T-cell (primary cell): ENCODE measurements around the gene UCK1. TPM values are rescaled to one million over a fixed set of nuclear protein-coding genes. Genes with fewer than 3 reads are reported as not detected.
"Not testable (repeated sequence)": the region's sequence is repeated elsewhere in the genome, so short reads cannot be mapped to it uniquely, and the experiment has no call there.

Experiments
- ATAC-seq, 4 experiments: fragments of 200-7000 bp in 3 of 4; fragments of 150-1000 bp in 1 of 4; cut with Tn5 transposase; replicated peaks in 1 of 4; 1 replicate in 3 of 4; 2 replicates in 1 of 4; pipeline ENCODE4 v1.10.0; 2021; ENCODE audit warnings: moderate library complexity in 3 of 4, mild to moderate bottlenecking in 2 of 4, moderate number of reproducible peaks in 1 of 4
- CTCF ChIA-PET, 2 donors: fragments of 300-600 bp; sonication (Branson Sonifier 250); formaldehyde crosslinking; loops; one replicate each; lab custom pipeline; 2022; ENCODE audit warnings: antibody characterized with exemption in 2 of 2; lab: Charles Lee
- POLR2A ChIA-PET, 2 donors: fragments of 300-600 bp; sonication (Branson Sonifier 250); formaldehyde crosslinking; loops; one replicate each; lab custom pipeline; 2022; ENCODE audit warnings: antibody characterized with exemption in 2 of 2; lab: Charles Lee
- DNase-seq, 35 experiments: peaks; one replicate each; pipeline versions ENCODE4 v3.0.0 to v3.0.0-alpha.2; 2013 to 2023
- H3K27ac ChIP-seq: one replicate; pipeline ENCODE4 v1.5.1; 2013; ENCODE audit warnings: low read length
- H3K27me3 ChIP-seq, 2 experiments: replicated peaks in 1 of 2; 1 replicate in 1 of 2; 2 replicates in 1 of 2; pipeline versions ENCODE4 v1.6.1 to v1.7.0; 2013; ENCODE audit warnings: low read length in 1 of 2, mixed read lengths in 1 of 2; ENCODE audit not compliant: control insufficient read depth in 2 of 2, insufficient read depth in 2 of 2; ENCODE audit errors: extremely low read depth in 1 of 2
- H3K36me3 ChIP-seq, 2 donors: 1 replicate in 1 of 2; 2 replicates in 1 of 2; pipeline versions ENCODE4 v1.6.1 to v1.7.0; 2013; ENCODE audit warnings: low read length in 1 of 2; ENCODE audit not compliant: control insufficient read depth in 2 of 2, insufficient read depth in 1 of 2; ENCODE audit errors: extremely low read depth in 1 of 2
- H3K4me1 ChIP-seq, 2 experiments: 1 replicate in 1 of 2; 2 replicates in 1 of 2; pipeline versions ENCODE4 v1.6.1 to v1.7.0; 2013; ENCODE audit warnings: low read length in 2 of 2, mixed read lengths in 1 of 2; ENCODE audit not compliant: insufficient read depth in 2 of 2, control insufficient read depth in 1 of 2; ENCODE audit errors: extremely low read depth in 1 of 2
- H3K4me3 ChIP-seq, 2 donors: 1 replicate in 1 of 2; 2 replicates in 1 of 2; pipeline versions ENCODE4 v1.5.1 to v1.7.0; 2013; ENCODE audit warnings: mild to moderate bottlenecking in 2 of 2, low read length in 1 of 2, moderate library complexity in 1 of 2; ENCODE audit not compliant: control insufficient read depth in 1 of 2; ENCODE audit errors: extremely low read depth in 1 of 2
- H3K9me3 ChIP-seq: 2 replicates; pipeline ENCODE4 v1.7.0; 2013
- H3K27ac Mint-ChIP-seq, 2 donors: one replicate each; pipeline ENCODE4 v1.8.0; 2020 to 2021; ENCODE audit warnings: mild to moderate bottlenecking in 2 of 2, mixed read lengths in 2 of 2
- H3K27me3 Mint-ChIP-seq, 2 donors: one replicate each; pipeline ENCODE4 v1.8.0; 2021 to 2022; ENCODE audit warnings: mixed read lengths in 2 of 2
- H3K36me3 Mint-ChIP-seq: one replicate; pipeline ENCODE4 v1.8.0; 2021; ENCODE audit warnings: mixed read lengths
- H3K4me1 Mint-ChIP-seq, 3 donors: one replicate each; pipeline ENCODE4 v1.8.0; 2020 to 2022; ENCODE audit warnings: mixed read lengths in 3 of 3, mild to moderate bottlenecking in 1 of 3
- H3K4me3 Mint-ChIP-seq, 3 donors: one replicate each; pipeline ENCODE4 v1.8.0; 2020 to 2022; ENCODE audit warnings: mild to moderate bottlenecking in 3 of 3, mixed read lengths in 3 of 3, moderate library complexity in 3 of 3
- H3K9me3 Mint-ChIP-seq, 3 donors: one replicate each; pipeline ENCODE4 v1.8.0; 2020 to 2022; ENCODE audit warnings: mixed read lengths in 3 of 3
- WGBS: methylation state at CpG from one replicate; pipeline ENCODE4 v1.1.5; 2013; ENCODE audit warnings: missing lambda C conversion rate; ENCODE audit not compliant: insufficient coverage; 5-methylcytosine and 5-hydroxymethylcytosine counted together
- total RNA-seq, 35 experiments: library from RNA in 6 of 35; stranded (reverse) in 6 of 35; fragments of 120-200 nt in 1 of 35; gene quantifications; one replicate each; pipeline versions ENCODE4 v1.2.1 to v1.2.4 and lab custom pipeline; 2013 to 2026

UCK1 gene
- total RNA-seq, 5 donors from 2014 or later (not counting 1 experiment from before 2014, with no cell fraction given), result 20.0 to 34.7 (median 32.0) TPM

DNA sequence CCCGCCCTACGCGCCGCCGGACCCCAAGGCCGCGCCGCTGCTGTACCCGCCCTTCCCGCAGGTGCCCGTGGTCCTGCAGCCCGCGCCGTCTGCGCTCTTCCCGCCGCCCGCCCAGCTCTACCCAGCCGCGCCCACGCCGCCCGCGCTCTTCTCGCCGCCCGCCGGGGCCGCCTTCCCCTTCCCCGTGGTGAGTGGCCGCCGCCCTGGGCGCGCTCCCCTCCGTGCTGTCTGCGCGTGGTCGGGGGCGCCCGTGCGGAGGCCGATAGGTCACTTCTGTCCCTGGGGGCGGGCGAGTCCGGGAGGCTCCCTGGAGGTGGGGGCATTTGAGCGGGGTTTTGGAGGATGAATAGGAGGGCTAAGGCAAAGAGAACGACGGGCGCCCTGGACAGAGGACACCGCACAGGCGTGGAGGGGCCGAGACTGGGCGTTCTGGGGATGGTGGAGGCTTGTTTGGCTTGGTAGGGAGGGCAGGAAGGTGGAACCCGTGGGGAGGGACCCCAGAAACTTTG, 23.8 kb upstream of the UCK1 start:
- peaks cover 3% of the 10 kb centered on the region for H3K36me3 Mint-ChIP-seq
- WGBS, result 26% methylated on average over 38 of the region's 54 CpGs
- Histone ChIP-seq H3K9me3 (no peaks in the 10 kb centered on the region), H3K27ac (no peak overlapping the region), H3K4me3 (no peak overlapping the region), H3K27me3 (peaks cover 3 to 37% of the 10 kb centered on the region in 2 experiments), H3K4me1 (peaks cover 0 to 5% of the 10 kb centered on the region in 2 experiments), H3K36me3 (no peaks in the 10 kb centered on the region)
- peak overlapping the region in 1 of 2 donors; percentile 19 for H3K27ac Mint-ChIP-seq
- H3K9me3 Mint-ChIP-seq, result no peaks in the 10 kb centered on the region
- CTCF ChIA-PET, result no interaction called here
- peak in 2 of 4 experiments; percentile 20 to 50 for ATAC-seq
- H3K4me1 Mint-ChIP-seq, result peaks cover 4 to 5% (median 5%) of the 10 kb centered on the region in 3 donors
- H3K27me3 Mint-ChIP-seq, result peaks cover 38 to 46% of the 10 kb centered on the region in 2 donors
- peak in 1 of 35 experiments; percentile 19 for DNase-seq
- POLR2A ChIA-PET, result no interaction called here
- peak overlapping the region in 2 of 3 donors; percentile 6 to 38 for H3K4me3 Mint-ChIP-seq

DNA sequence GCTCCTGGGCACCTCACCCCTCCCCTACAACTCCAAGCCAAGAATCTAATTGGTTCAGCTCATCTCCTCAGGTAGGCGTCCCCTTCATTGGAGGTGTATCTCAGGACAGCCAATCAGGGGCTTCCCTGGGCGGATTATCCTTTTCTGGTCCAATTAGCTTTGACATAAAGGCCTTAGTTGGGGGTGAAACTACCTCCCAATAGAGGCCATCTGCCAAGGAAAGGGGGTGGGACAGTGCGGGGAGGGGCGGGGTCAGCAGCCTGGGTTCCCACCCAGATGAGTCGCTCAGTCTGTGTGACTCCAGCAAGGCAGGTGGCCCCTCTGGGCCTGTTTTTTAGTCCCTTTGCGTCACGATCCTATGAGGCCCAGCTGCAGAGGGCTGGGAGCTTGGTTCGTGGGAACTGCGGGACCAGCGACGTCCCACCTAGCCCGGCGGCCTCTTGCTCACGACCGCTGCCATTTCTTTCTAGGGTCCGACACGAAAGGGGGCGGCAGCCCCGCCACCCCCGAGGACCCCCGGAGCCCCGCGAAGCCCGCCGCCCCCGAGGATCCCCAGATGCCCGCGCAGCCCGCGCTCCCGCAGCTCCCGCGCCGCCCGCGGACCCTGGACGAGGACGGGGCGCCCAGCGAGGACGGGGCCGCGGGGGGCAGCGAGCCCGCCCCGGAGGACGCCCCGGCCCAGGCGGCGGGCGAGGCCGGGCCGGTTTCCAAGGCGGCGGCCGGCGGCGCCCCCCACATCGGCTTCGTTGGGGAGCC, 23.2 kb upstream of the UCK1 start:
- ChIA-PET CTCF (interaction anchor here (0.5 to 0.7 kb wide), 2 partner anchors 325 to 1799 kb away, joined by 3 to 5 read pairs; no protein-coding TSS in a partner anchor), POLR2A (no interaction called here)
- Mint-ChIP-seq H3K27me3 (peaks cover 45 to 52% of the 10 kb centered on the region in 2 donors), H3K36me3 (peaks cover 3% of the 10 kb centered on the region), H3K9me3 (no peaks in the 10 kb centered on the region), H3K4me1 (peaks cover 4 to 5% (median 5%) of the 10 kb centered on the region in 3 donors), H3K27ac (no peak overlapping the region), H3K4me3 (no peak overlapping the region)
- peaks cover 3 to 39% of the 10 kb centered on the region in 2 experiments for H3K27me3 ChIP-seq
- H3K27ac ChIP-seq, result no peak overlapping the region
- ATAC-seq, result no peak
- no peak overlapping the region for H3K4me3 ChIP-seq
- H3K4me1 ChIP-seq, result peaks cover 0 to 5% of the 10 kb centered on the region in 2 experiments
- DNase-seq, result no peak
- H3K36me3 ChIP-seq, result no peaks in the 10 kb centered on the region
- WGBS, result 39% methylated on average over 56 of the region's 60 CpGs
- no peaks in the 10 kb centered on the region for H3K9me3 ChIP-seq

DNA sequence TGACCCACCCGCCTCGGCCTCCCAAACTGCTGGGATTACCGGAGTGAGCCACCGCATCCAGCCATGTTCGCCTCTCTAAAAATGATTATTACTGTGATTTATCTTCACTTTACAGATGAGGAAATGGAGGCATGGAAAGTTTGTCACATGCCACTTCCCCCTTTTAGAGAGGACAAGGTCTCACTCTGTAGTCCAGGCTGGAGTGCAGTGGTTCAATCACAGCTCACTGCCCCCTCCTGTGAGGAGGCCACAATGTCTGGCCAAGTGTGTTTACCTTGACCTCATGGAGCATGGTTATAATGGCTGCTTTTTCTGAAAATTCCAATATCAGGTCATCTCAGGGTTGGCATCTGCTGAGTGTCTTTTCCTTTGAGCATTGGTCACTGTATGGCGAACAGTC, 21.0 kb upstream of the UCK1 start:
- Histone ChIP-seq H3K27me3 (peaks cover 6 to 53% of the 10 kb centered on the region in 2 experiments), H3K4me3 (no peak overlapping the region), H3K36me3 (no peaks in the 10 kb centered on the region), H3K9me3 (no peaks in the 10 kb centered on the region), H3K27ac (no peak overlapping the region), H3K4me1 (peaks cover 0 to 7% of the 10 kb centered on the region in 2 experiments)
- Mint-ChIP-seq H3K4me3 (no peak overlapping the region), H3K36me3 (peaks cover 15% of the 10 kb centered on the region), H3K27ac (no peak overlapping the region), H3K4me1 (peaks cover 14 to 17% (median 14%) of the 10 kb centered on the region in 3 donors), H3K9me3 (peaks cover 0 to 6% (median 0%) of the 10 kb centered on the region in 3 donors), H3K27me3 (peaks cover 66 to 74% of the 10 kb centered on the region in 2 donors)
- WGBS, result 100% methylated on average over 1 of the region's 6 CpGs
- ChIA-PET POLR2A (no interaction called here), CTCF (no interaction called here)
- no peak for ATAC-seq
- no peak for DNase-seq

DNA sequence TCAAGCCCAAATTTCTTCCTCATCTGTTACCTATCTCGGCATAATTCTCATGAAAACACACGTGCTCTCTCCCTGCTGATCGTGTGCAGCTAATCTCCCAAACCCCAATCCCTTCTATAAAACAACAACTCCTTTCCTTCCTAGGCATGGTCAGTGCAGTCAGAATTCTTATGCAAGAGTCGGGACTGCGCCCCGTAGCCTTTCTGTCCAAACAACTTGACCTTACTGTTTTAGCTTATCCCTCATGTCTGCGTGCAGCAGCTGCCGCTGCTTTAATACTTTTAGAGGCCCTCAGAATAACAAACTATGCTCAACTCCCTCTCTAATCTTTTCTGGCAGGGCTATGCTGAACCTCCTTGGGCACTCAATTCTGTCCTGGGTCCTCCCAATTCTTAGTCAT, 19.4 kb upstream of the UCK1 start:
- H3K36me3 ChIP-seq, CTCF ChIA-PET, ATAC-seq, DNase-seq, H3K9me3 Mint-ChIP-seq, H3K4me3 Mint-ChIP-seq, H3K9me3 ChIP-seq, H3K4me3 ChIP-seq, H3K27ac ChIP-seq, POLR2A ChIA-PET, H3K27ac Mint-ChIP-seq: not testable (repeated sequence)
- WGBS, result 86% methylated on average over 8 of the region's 8 CpGs
- Histone ChIP-seq H3K27me3 (peaks cover 6 to 61% of the 10 kb centered on the region in 2 experiments), H3K4me1 (peaks cover 4 to 23% of the 10 kb centered on the region in 2 experiments)
- peaks cover 16 to 25% (median 17%) of the 10 kb centered on the region in 3 donors for H3K4me1 Mint-ChIP-seq
- H3K27me3 Mint-ChIP-seq, result peaks cover 58 to 68% of the 10 kb centered on the region in 2 donors
- peaks cover 15% of the 10 kb centered on the region for H3K36me3 Mint-ChIP-seq

DNA sequence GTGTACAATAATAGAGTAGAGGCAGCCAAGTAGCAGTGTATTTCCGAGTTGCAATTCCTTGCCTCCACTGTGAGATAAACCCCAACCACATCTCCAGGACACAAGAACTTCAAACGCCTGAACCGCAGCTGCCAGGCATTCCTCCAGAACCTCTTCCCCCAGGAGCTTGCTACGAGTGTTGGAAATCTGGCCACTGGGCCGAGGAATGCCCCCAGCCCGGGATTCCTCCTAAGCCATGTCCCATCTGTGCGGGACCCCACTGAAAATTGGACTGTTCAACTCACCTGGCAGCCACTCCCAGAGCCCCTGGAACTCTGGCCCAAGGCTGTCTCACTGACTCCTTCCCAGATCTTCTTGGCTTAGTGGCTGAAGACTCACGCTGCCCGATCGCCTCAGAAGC, 18.1 kb upstream of the UCK1 start:
- DNase-seq, H3K36me3 ChIP-seq, H3K4me3 ChIP-seq, ATAC-seq, H3K27ac Mint-ChIP-seq, H3K4me3 Mint-ChIP-seq, H3K9me3 ChIP-seq, H3K27ac ChIP-seq, CTCF ChIA-PET, H3K9me3 Mint-ChIP-seq, POLR2A ChIA-PET: not testable (repeated sequence)
- Histone ChIP-seq H3K27me3 (peaks cover 9 to 59% of the 10 kb centered on the region in 2 experiments), H3K4me1 (peaks cover 4 to 22% of the 10 kb centered on the region in 2 experiments)
- Mint-ChIP-seq H3K4me1 (peaks cover 12 to 24% (median 16%) of the 10 kb centered on the region in 3 donors), H3K36me3 (peaks cover 15% of the 10 kb centered on the region), H3K27me3 (peaks cover 53 to 70% of the 10 kb centered on the region in 2 donors)
- 78% methylated on average over 8 of the region's 10 CpGs for WGBS

DNA sequence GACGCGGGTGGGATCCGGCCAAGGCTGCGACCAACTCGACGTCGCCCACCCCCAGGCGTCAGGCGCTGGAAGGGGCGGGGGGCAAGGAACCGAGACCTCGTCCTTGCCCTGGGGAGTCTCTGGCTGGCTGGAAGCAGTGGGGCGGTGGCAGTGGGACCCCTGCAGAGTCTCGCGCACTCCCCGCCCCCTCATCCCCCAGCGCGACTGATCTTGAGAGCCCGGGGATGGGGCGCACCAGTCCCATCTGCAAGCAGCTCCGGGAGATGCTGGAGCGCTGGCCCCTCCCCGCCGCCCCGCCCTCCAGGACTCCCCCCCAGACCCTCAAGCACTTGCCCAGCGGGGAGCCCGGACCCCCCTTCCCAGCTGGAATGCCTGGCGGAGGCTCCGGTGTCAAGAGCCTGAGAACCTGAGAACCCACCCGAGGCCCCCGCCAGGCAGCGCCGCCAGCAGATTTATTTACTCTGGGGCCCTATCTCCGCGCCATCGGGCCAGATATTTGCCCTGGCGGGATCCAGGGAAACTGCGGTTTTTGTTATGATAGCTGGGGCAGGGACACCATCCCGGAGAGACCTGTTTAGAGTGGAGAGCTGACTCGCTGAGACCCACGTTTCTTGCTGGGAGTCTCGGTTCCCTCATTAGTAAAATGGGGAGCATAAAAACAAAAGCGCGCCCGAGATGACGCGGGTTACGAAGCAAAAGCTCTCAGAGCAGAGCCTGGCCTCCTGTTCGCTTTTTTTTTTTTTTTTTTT, 15.4 kb upstream of the UCK1 start:
- ATAC-seq (peak; percentile 34 to 57 (median 44)), DNase-seq (peak in 7 of 35 experiments; percentile 12 to 29 (median 20))
- POLR2A ChIA-PET, result interaction anchor here (0.6 kb wide), 2 partner anchors 83 to 199 kb away, joined by 3 to 5 read pairs; no protein-coding TSS in a partner anchor
- Histone ChIP-seq H3K9me3 (no peaks in the 10 kb centered on the region), H3K27ac (no peak overlapping the region), H3K36me3 (no peaks in the 10 kb centered on the region), H3K4me1 (peaks cover 4 to 22% of the 10 kb centered on the region in 2 experiments), H3K27me3 (peaks cover 6 to 39% of the 10 kb centered on the region in 2 experiments), H3K4me3 (peak overlapping the region; percentile 44 to 71)
- H3K36me3 Mint-ChIP-seq, result peaks cover 12% of the 10 kb centered on the region
- peaks cover 0 to 17% (median 8%) of the 10 kb centered on the region in 3 donors for H3K9me3 Mint-ChIP-seq
- H3K4me1 Mint-ChIP-seq, result peaks cover 12 to 26% (median 16%) of the 10 kb centered on the region in 3 donors
- peak overlapping the region; percentile 62 to 72 (median 71) for H3K4me3 Mint-ChIP-seq
- peaks cover 40 to 51% of the 10 kb centered on the region in 2 donors for H3K27me3 Mint-ChIP-seq
- CTCF ChIA-PET, result interaction anchor here in 1 of 2 donors (0.7 kb wide), 1 partner anchor 140 kb away, joined by 5 read pairs; no protein-coding TSS in a partner anchor
- H3K27ac Mint-ChIP-seq, result no peak overlapping the region
- 6% methylated on average over 31 of the region's 49 CpGs for WGBS
